Measurements from ENCODE around the gene KRT84. TPM values are rescaled to one million over a fixed set of nuclear protein-coding genes. Genes with fewer than 3 reads are reported as not detected.

The KRT84 gene
- total and polyA plus RNA-seq, 2 of the 4 experiments (the other 2 are of a cell fraction), result not detected

GRCh38 chr12:52389313-52390207 is 4.1 kb upstream of the KRT84 start:
- no peak overlapping the region for H4K91ac ChIP-seq (ENCODE audit: insufficient read depth, low read depth, low read length)
- intact Hi-C loops (cut with micrococcal nuclease), result loop anchor here (5.0 kb wide), 1 partner anchor 483 kb away; no protein-coding TSS in a partner anchor
- no peak overlapping the region for H2BK15ac ChIP-seq (ENCODE audit: low read depth, low read length)
- dilution Hi-C loops (cut with HindIII; ENCODE audit: low sequenced_read_pairs, unreplicated experiment), result no loop called here
- no peak overlapping the region for H3K56ac ChIP-seq (ENCODE audit: extremely low read depth, insufficient read depth, low read length)
- ChIA-PET CTCF (interaction anchor here (1.0 kb wide), 1 partner anchor 481 kb away, joined by 3 read pairs; no protein-coding TSS in a partner anchor), POLR2A (ENCODE audit: unreplicated experiment) (no interaction called here)
- BruUV-seq (replicated peaks), result no TSS peak
- no peaks in the 10 kb centered on the region for H3K9me3 ChIP-seq (ENCODE audit: control insufficient read depth, insufficient read depth, low read length)
- peaks cover 41% of the 10 kb centered on the region for H3K27me3 ChIP-seq (ENCODE audit: control insufficient read depth, insufficient read depth, low read length)
- no peak overlapping the region for H4K5ac ChIP-seq (ENCODE audit: low read depth, low read length)
- no peak overlapping the region for H2AK9ac ChIP-seq (replicated peaks; ENCODE audit: low read depth, low read length, poor library complexity)
- peak; percentile 46; the same call in 1 of the 2 replicates for ATAC-seq (ENCODE audit: low read depth)
- no peaks in the 10 kb centered on the region for H3K36me3 ChIP-seq (ENCODE audit: control insufficient read depth, insufficient read depth, low read length)
- no peaks in the 10 kb centered on the region for H3K9me1 ChIP-seq (ENCODE audit: insufficient read depth, low read length)
- no peak overlapping the region for H3K9ac ChIP-seq (ENCODE audit: low read depth, low read length)
- no peak overlapping the region for H3K14ac ChIP-seq (replicated peaks; ENCODE audit: low read depth, low read length)
- no peak overlapping the region for H2AK5ac ChIP-seq (ENCODE audit: low read depth, low read length)
- no peak overlapping the region for H3K18ac ChIP-seq (ENCODE audit: low read depth, low read length)
- 0% methylated on average over 1 of the region's 9 CpGs; no CpG with 5 or more reads in 1 of the 2 experiments for WGBS, 2 experiments (ENCODE audit: extremely low coverage in 2 of 2, insufficient read length in 1 of 2)
- in situ Hi-C loops (cut with MboI; ENCODE audit: low sequenced_read_pairs), result no loop called here
- H3K27ac ChIP-seq (ENCODE audit: insufficient read depth, low read length), result no peak overlapping the region
- H2BK5ac ChIP-seq (ENCODE audit: low read depth, low read length, poor library complexity, severe bottlenecking), result no peak overlapping the region
- H3K4me2 ChIP-seq (ENCODE audit: low read depth, low read length), result no peak overlapping the region
- no peak overlapping the region for H3K4me3 ChIP-seq (ENCODE audit: insufficient read depth, low read depth, low read length)
- H4K8ac ChIP-seq (ENCODE audit: low read depth in 2 of 2, low read length in 2 of 2), result no peak overlapping the region
- no peaks in the 10 kb centered on the region for H3K79me1 ChIP-seq (ENCODE audit: low read depth in 1 of 2, low read length in 2 of 2)
- no peaks in the 10 kb centered on the region for H3K4me1 ChIP-seq (ENCODE audit: control insufficient read depth, insufficient read depth, low read length)
- H2AFZ ChIP-seq (replicated peaks; ENCODE audit: low read length, poor library complexity), result no peak overlapping the region
- no peaks in the 10 kb centered on the region for H4K20me1 ChIP-seq (ENCODE audit: insufficient read depth, low read length)
- no peak overlapping the region for H3K23ac ChIP-seq (ENCODE audit: low read depth, low read length)
- H3K4ac ChIP-seq (ENCODE audit: low read depth, low read length), result no peak overlapping the region
- no peak overlapping the region for H2BK20ac ChIP-seq (ENCODE audit: low read depth, low read length)
- no peak for TF ChIP-seq ELK1 (IDR thresholded peaks at IDR 0.05; ENCODE audit: borderline replicate concordance, low read depth, low read length)
- no peak for TF ChIP-seq CEBPB (IDR thresholded peaks at IDR 0.05; ENCODE audit: low read depth, low read length)
- TF ChIP-seq MXI1 (IDR thresholded peaks at IDR 0.05; ENCODE audit: borderline replicate concordance, low read depth, low read length), result no peak
- TF ChIP-seq SMC3 (IDR thresholded peaks at IDR 0.05; ENCODE audit: low read depth, low read length), result no peak
- TF ChIP-seq FOS (IDR thresholded peaks at IDR 0.05; ENCODE audit: low read depth, low read length), result no peak
- no peak for TF ChIP-seq RCOR1 (IDR thresholded peaks at IDR 0.05; ENCODE audit: insufficient replicate concordance, low read length)
- DNase-seq, result no peak
- H2BK120ac ChIP-seq (ENCODE audit: low read depth, low read length), result no peak overlapping the region
